Measurements from ENCODE around the gene ENGASE. TPM values are rescaled to one million over a fixed set of nuclear protein-coding genes. Genes with fewer than 3 reads are reported as not detected.
"Not testable (repeated sequence)": the region's sequence is repeated elsewhere in the genome, so short reads cannot be mapped to it uniquely, and the experiment has no call there.

Gene ENGASE
- total RNA-seq, 1 donor from 2014 or later: 76.2 TPM

GRCh38 chr17:79027925-79028491 lies 46.6 kb upstream of the ENGASE start:
- DNase-seq (ENCODE audit: low spot score in 2 of 2, unreplicated experiment in 2 of 2): no peak
- no peaks in the 10 kb centered on the region for H3K9me3 Mint-ChIP-seq
- H3K4me3 Mint-ChIP-seq: no peak overlapping the region
- peaks cover 14% of the 10 kb centered on the region for H3K27me3 Mint-ChIP-seq (ENCODE audit: low read depth)
- H3K36me3 Mint-ChIP-seq: no peaks in the 10 kb centered on the region
- TF ChIP-seq CTCF (IDR thresholded peaks at IDR 0.05; ENCODE audit: unreplicated experiment): no peak
- peaks cover 40% of the 10 kb centered on the region for H3K4me1 Mint-ChIP-seq
- H3K27ac Mint-ChIP-seq: no peak overlapping the region

- Mint-ChIP-seq H3K27ac (no peak overlapping the region), H3K27me3 (ENCODE audit: low read depth) (peaks cover 14% of the 10 kb centered on the region), H3K36me3 (no peaks in the 10 kb centered on the region), H3K4me3 (no peak overlapping the region), H3K4me1 (peaks cover 36% of the 10 kb centered on the region), H3K9me3 (no peaks in the 10 kb centered on the region)
- no peak for TF ChIP-seq CTCF (IDR thresholded peaks at IDR 0.05; ENCODE audit: unreplicated experiment)
- DNase-seq (ENCODE audit: low spot score in 2 of 2, unreplicated experiment in 2 of 2): no peak
These were observed 45.9 kb upstream of the ENGASE start for GRCh38 chr17:79028496-79029326.

GRCh38 chr17:79029327-79030009 lies 45.2 kb upstream of the ENGASE start:
- H3K27ac Mint-ChIP-seq: no peak overlapping the region
- H3K9me3 Mint-ChIP-seq: no peaks in the 10 kb centered on the region
- no peaks in the 10 kb centered on the region for H3K36me3 Mint-ChIP-seq
- DNase-seq (ENCODE audit: low spot score in 2 of 2, unreplicated experiment in 2 of 2): no peak
- H3K27me3 Mint-ChIP-seq (ENCODE audit: low read depth): peaks cover 12% of the 10 kb centered on the region
- peaks cover 33% of the 10 kb centered on the region for H3K4me1 Mint-ChIP-seq
- no peak for TF ChIP-seq CTCF (IDR thresholded peaks at IDR 0.05; ENCODE audit: unreplicated experiment)
- H3K4me3 Mint-ChIP-seq: no peak overlapping the region

DNA sequence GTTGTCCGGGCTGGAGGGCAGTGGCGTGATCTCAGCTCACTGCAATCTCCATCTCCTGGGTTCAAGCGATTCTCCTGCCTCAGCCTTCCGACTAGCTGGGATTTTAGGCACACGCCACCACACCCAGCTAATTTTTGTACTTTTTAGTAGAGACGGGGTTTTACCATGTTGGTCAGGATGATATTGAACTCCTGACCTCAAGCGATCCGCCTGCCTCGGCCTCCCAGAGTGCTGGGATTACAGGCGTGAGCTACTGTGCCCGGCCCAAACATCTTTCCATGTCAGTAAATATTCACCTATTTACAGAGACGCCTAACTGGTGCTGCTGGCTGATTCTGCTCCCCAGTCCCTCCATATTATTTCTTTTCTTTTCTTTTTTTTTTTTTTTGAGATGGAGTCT lies 44.0 kb upstream of the ENGASE start:
- H3K27me3 Mint-ChIP-seq (ENCODE audit: low read depth); H3K36me3 Mint-ChIP-seq; DNase-seq (ENCODE audit: low spot score in 2 of 2, unreplicated experiment in 2 of 2); H3K9me3 Mint-ChIP-seq; H3K4me3 Mint-ChIP-seq; H3K27ac Mint-ChIP-seq: not testable (repeated sequence)
- peaks cover 24% of the 10 kb centered on the region for H3K4me1 Mint-ChIP-seq

GRCh38 chr17:79031996-79032875 lies 42.4 kb upstream of the ENGASE start:
- no peaks in the 10 kb centered on the region for H3K36me3 Mint-ChIP-seq
- H3K4me3 Mint-ChIP-seq: no peak overlapping the region
- peaks cover 7% of the 10 kb centered on the region for H3K27me3 Mint-ChIP-seq (ENCODE audit: low read depth)
- H3K27ac Mint-ChIP-seq: no peak overlapping the region
- TF ChIP-seq CTCF (IDR thresholded peaks at IDR 0.05; ENCODE audit: unreplicated experiment): no peak
- no peaks in the 10 kb centered on the region for H3K9me3 Mint-ChIP-seq
- no peak for DNase-seq (ENCODE audit: low spot score in 2 of 2, unreplicated experiment in 2 of 2)
- peaks cover 13% of the 10 kb centered on the region for H3K4me1 Mint-ChIP-seq
